Measurements from ENCODE around the gene NF2.

DNA sequence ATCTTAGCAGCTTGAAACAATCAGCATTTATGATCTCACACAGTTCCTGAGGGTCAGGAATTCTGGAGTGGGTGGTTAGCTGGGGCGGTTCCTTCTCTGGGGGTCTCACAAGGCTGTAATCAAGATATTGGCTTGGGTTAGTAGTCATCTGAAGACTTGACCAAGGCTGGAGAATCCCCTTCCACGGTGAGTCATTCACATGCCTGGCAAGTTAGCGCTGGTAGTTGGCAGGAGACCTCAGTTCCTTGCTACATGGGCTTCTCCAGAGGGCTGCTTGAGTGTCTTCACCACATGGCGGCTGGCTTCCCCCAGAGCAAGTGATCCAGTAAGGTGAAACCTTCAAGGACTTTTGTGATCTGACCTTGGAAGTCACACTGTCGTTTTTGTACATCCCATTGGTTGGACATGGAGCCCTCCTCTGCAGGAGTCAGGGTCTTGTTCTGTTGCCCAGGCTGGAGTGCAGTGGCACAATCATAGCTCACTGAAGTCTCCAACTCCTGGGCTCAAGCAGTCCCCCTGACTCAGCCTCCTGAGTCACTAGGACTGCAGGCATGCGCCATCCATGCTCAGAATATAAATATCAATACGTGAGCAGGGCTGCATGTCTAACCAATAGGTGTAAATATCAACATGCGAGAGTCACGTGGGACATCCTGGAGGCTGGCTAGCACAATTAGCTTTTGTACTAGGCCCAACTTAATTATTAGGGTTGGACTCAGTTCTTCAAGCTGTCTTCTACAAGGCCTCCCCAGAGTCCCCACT lies 15.3 kb upstream of the NF2 start:
- TF ChIP-seq POLR2A (IDR thresholded peaks at IDR 0.05; ENCODE audit: extremely low read depth, insufficient read length) (no peak), MYC (IDR thresholded peaks at IDR 0.05; ENCODE audit: low read depth, low read length) (no peak)

Measured in NB4 (cell line).